ENCODE measurements around the gene GABRR2. TPM values are rescaled to one million over a fixed set of nuclear protein-coding genes. Genes with fewer than 3 reads are reported as not detected.

Gene GABRR2
- total RNA-seq, 1 donor, result not detected

DNA sequence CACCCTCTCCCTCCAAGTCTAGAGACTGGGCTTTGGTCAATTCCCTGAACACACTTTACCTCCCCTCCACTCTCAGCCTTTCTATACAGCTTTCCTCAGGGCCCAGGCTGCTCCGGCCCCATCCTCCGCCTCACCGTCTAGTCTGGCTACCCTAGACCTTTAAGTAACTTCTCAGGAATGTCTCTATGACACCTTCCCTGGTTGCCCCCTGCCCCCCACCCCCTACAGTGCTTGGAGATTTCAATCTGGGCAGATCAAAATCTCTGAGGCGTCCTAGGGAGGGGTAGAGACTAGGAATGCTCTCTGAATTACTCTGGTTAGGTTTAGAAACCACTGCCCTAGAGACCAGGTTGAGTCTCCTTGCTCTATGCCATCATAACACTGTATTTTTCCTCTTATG is 31.3 kb upstream of the GABRR2 start:
- no peaks in the 10 kb centered on the region for H3K27me3 ChIP-seq (ENCODE audit: insufficient read depth, low read length)
- H3K9me3 ChIP-seq (ENCODE audit: low read depth, low read length), result no peaks in the 10 kb centered on the region
- peaks cover 21% of the 10 kb centered on the region for H3K4me1 ChIP-seq (ENCODE audit: insufficient read depth, low read length)
- peaks cover 10% of the 10 kb centered on the region for H3K36me3 ChIP-seq (ENCODE audit: insufficient read depth, low read length)
- H3K4me2 ChIP-seq (ENCODE audit: insufficient read depth, low read length), result no peak overlapping the region
- no peak for TF ChIP-seq CTCF (IDR thresholded peaks at IDR 0.05; ENCODE audit: extremely low read depth, low read depth, low read length)
- no peak overlapping the region for H2AFZ ChIP-seq (ENCODE audit: low read length)
- no peak overlapping the region for H3K4me3 ChIP-seq (ENCODE audit: insufficient read depth, low read length)
- H4K20me1 ChIP-seq (ENCODE audit: insufficient read depth, low read length), result peaks cover 61% of the 10 kb centered on the region
- H3K27ac ChIP-seq (ENCODE audit: low read depth, low read length), result no peak overlapping the region
- H3K79me2 ChIP-seq (ENCODE audit: insufficient read depth, low read length), result peaks cover 79% of the 10 kb centered on the region
- no peak for DNase-seq (ENCODE audit: insufficient read length, low spot score, missing footprints)

DNA sequence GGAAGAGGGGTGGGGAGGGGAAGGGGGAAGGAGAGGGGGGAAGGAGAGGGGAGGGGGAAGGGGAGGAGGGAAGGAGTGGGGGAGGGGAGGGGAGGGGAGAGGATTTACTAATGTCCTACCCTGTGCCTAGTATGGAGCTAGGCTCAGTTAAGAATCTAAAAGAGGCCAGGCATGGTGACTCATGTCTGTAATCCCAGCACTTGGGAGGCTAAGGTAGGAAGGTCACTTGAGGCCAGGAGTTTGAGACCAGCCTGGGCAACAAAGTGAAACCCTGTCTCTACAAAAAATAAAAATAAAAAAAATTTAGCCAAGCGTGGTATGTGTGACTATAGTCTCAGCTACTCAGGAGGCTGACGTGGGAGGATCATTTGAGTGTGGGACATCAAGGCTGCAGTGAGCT is 24.5 kb upstream of the GABRR2 start:
- H3K4me1 ChIP-seq (ENCODE audit: insufficient read depth, low read length), result no peaks in the 10 kb centered on the region
- no peak overlapping the region for H3K27ac ChIP-seq (ENCODE audit: low read depth, low read length)
- no peak for TF ChIP-seq CTCF (IDR thresholded peaks at IDR 0.05; ENCODE audit: extremely low read depth, low read depth, low read length)
- no peak overlapping the region for H3K4me3 ChIP-seq (ENCODE audit: insufficient read depth, low read length)
- no peaks in the 10 kb centered on the region for H3K9me3 ChIP-seq (ENCODE audit: low read depth, low read length)
- no peaks in the 10 kb centered on the region for H3K27me3 ChIP-seq (ENCODE audit: insufficient read depth, low read length)
- peaks cover 10% of the 10 kb centered on the region for H4K20me1 ChIP-seq (ENCODE audit: insufficient read depth, low read length)
- peaks cover 11% of the 10 kb centered on the region for H3K79me2 ChIP-seq (ENCODE audit: insufficient read depth, low read length)
- H3K4me2 ChIP-seq (ENCODE audit: insufficient read depth, low read length), result no peak overlapping the region
- H3K36me3 ChIP-seq (ENCODE audit: insufficient read depth, low read length), result peaks cover 50% of the 10 kb centered on the region
- H2AFZ ChIP-seq (ENCODE audit: low read length), result no peak overlapping the region
- no peak for DNase-seq (ENCODE audit: insufficient read length, low spot score, missing footprints)

DNA sequence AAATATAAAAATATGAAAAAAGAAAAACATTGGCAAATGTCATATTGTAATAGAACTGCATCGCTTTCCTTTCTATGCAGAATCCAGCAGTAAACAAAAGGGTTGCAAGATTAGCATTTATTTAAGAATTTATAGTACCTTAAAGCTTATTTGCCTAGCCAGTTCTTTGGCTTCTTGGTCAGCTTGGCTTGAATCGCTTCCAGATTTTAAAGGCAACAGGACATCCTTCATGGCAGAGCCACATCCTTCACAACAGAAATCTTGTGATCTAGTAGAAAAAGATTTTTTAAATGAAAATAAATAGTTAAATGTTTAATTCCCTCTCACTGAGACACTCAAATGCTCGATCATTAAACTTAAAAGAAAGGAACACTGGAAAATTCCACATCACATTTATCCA is 20.1 kb upstream of the GABRR2 start:
- Histone ChIP-seq H3K4me3 (ENCODE audit: insufficient read depth, low read length) (no peak overlapping the region), H3K4me2 (ENCODE audit: insufficient read depth, low read length) (no peak overlapping the region), H3K79me2 (ENCODE audit: insufficient read depth, low read length) (no peaks in the 10 kb centered on the region), H3K9me3 (ENCODE audit: low read depth, low read length) (no peaks in the 10 kb centered on the region), H3K36me3 (ENCODE audit: insufficient read depth, low read length) (peaks cover 54% of the 10 kb centered on the region), H3K27ac (ENCODE audit: low read depth, low read length) (no peak overlapping the region), H3K4me1 (ENCODE audit: insufficient read depth, low read length) (no peaks in the 10 kb centered on the region), H2AFZ (ENCODE audit: low read length) (no peak overlapping the region), H4K20me1 (ENCODE audit: insufficient read depth, low read length) (no peaks in the 10 kb centered on the region), H3K27me3 (ENCODE audit: insufficient read depth, low read length) (no peaks in the 10 kb centered on the region)
- no peak for TF ChIP-seq CTCF (IDR thresholded peaks at IDR 0.05; ENCODE audit: extremely low read depth, low read depth, low read length)
- no peak for DNase-seq (ENCODE audit: insufficient read length, low spot score, missing footprints)

DNA sequence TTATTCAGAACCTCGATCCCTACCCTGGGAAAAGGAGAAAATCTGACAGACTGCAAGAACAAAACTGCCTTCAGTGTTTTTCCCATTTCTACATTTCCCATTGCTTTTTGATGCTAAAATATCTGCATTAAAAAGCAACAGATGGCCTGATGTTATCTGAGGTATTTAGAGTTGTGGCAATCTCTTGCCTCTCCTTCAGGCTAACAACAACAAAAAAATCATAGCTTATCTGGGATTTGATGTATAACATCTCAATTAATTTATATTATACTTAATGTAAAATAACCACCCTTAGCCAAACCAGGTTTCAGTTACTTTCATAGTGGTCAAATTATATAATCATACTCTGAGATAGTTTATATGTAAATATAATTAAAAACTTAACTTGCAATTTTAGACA is 15.8 kb upstream of the GABRR2 start:
- DNase-seq (ENCODE audit: insufficient read length, low spot score, missing footprints), result no peak
- Histone ChIP-seq H3K4me1 (ENCODE audit: insufficient read depth, low read length) (no peaks in the 10 kb centered on the region), H3K27ac (ENCODE audit: low read depth, low read length) (no peak overlapping the region), H3K27me3 (ENCODE audit: insufficient read depth, low read length) (no peaks in the 10 kb centered on the region), H3K9me3 (ENCODE audit: low read depth, low read length) (no peaks in the 10 kb centered on the region), H3K4me3 (ENCODE audit: insufficient read depth, low read length) (no peak overlapping the region), H3K4me2 (ENCODE audit: insufficient read depth, low read length) (no peak overlapping the region), H3K36me3 (ENCODE audit: insufficient read depth, low read length) (peaks cover 53% of the 10 kb centered on the region), H2AFZ (ENCODE audit: low read length) (no peak overlapping the region), H3K79me2 (ENCODE audit: insufficient read depth, low read length) (no peaks in the 10 kb centered on the region), H4K20me1 (ENCODE audit: insufficient read depth, low read length) (no peaks in the 10 kb centered on the region)
- TF ChIP-seq CTCF (IDR thresholded peaks at IDR 0.05; ENCODE audit: extremely low read depth, low read depth, low read length), result no peak
